Mesendoderm (in vitro differentiated cells): Measurements from ENCODE around the gene HOXB1.

Experiments
- DNase-seq: peaks from one replicate; pipeline ENCODE4 v3.0.0; 2013
- H2AK5ac ChIP-seq: 2 replicates; pipeline ENCODE4 v1.6.1; 2013; ENCODE audit warnings: low read length, inconsistent platforms
- H2BK120ac ChIP-seq: 2 replicates; pipeline ENCODE4 v1.6.1; 2013; ENCODE audit warnings: low read depth, mild to moderate bottlenecking, low read length, moderate library complexity, mixed read lengths
- H2BK15ac ChIP-seq: replicated peaks from 2 replicates; pipeline ENCODE4 v1.6.1; 2013; ENCODE audit warnings: low read depth, mild to moderate bottlenecking, moderate library complexity
- H2BK5ac ChIP-seq: 2 replicates; pipeline ENCODE4 v1.6.1; 2013; ENCODE audit warnings: low read length, inconsistent platforms
- H3K18ac ChIP-seq: 2 replicates; pipeline ENCODE4 v1.6.1; 2013; ENCODE audit warnings: mild to moderate bottlenecking, low read length, mixed read lengths
- H3K23ac ChIP-seq: one replicate; pipeline ENCODE4 v1.6.1; 2013; ENCODE audit warnings: low read length
- H3K27ac ChIP-seq: 2 replicates; pipeline ENCODE4 v1.5.1; 2013; ENCODE audit warnings: low read depth, mild to moderate bottlenecking, inconsistent platforms, low read length, moderate library complexity
- H3K27me3 ChIP-seq: 2 replicates; pipeline ENCODE4 v1.6.1; 2013; ENCODE audit warnings: low read length, control low read depth, mild to moderate bottlenecking, inconsistent platforms; ENCODE audit not compliant: insufficient read depth, poor library complexity
- H3K36me3 ChIP-seq: 2 replicates; pipeline ENCODE4 v1.6.1; 2013; ENCODE audit warnings: low read length, inconsistent platforms; ENCODE audit not compliant: control insufficient read depth, insufficient read depth
- H3K4ac ChIP-seq: one replicate; pipeline ENCODE4 v1.6.1; 2013; ENCODE audit warnings: low read depth, mild to moderate bottlenecking, low read length, moderate library complexity
- H3K4me1 ChIP-seq: 2 replicates; pipeline ENCODE4 v1.6.1; 2013; ENCODE audit warnings: low read depth, low read length, inconsistent platforms; ENCODE audit not compliant: control insufficient read depth
- H3K4me2 ChIP-seq: 2 replicates; pipeline ENCODE4 v1.6.1; 2013; ENCODE audit warnings: low read length
- H3K4me3 ChIP-seq: 2 replicates; pipeline ENCODE4 v1.5.1; 2013; ENCODE audit warnings: mild to moderate bottlenecking, low read length
- H3K56ac ChIP-seq: one replicate; pipeline ENCODE4 v1.6.1; 2013; ENCODE audit warnings: low read length
- H3K79me1 ChIP-seq: 2 replicates; pipeline ENCODE4 v1.6.1; 2013; ENCODE audit warnings: low read length, inconsistent platforms
- H3K79me2 ChIP-seq: 2 replicates; pipeline ENCODE4 v1.6.1; 2013; ENCODE audit warnings: mild to moderate bottlenecking, low read length; ENCODE audit not compliant: control insufficient read depth, insufficient read depth
- H3K9ac ChIP-seq: 2 replicates; pipeline ENCODE4 v1.6.1; 2013; ENCODE audit warnings: low read length, inconsistent platforms
- H4K5ac ChIP-seq: one replicate; pipeline ENCODE4 v1.6.1; 2013; ENCODE audit warnings: low read length
- H4K8ac ChIP-seq: one replicate; pipeline ENCODE4 v1.6.1; 2013; ENCODE audit warnings: low read depth, mild to moderate bottlenecking, control low read depth, low read length, moderate library complexity
- WGBS: extraction: QIAGEN DNeasy Blood & Tissue Kit; methylation state at CpG from one replicate; pipeline ENCODE4 v1.1.7; 2013; ENCODE audit warnings: low lambda C conversion rate, missing lambda C conversion rate; ENCODE audit not compliant: insufficient coverage; ENCODE audit errors: extremely low coverage; 5-methylcytosine and 5-hydroxymethylcytosine counted together

HOXB1 gene

DNA sequence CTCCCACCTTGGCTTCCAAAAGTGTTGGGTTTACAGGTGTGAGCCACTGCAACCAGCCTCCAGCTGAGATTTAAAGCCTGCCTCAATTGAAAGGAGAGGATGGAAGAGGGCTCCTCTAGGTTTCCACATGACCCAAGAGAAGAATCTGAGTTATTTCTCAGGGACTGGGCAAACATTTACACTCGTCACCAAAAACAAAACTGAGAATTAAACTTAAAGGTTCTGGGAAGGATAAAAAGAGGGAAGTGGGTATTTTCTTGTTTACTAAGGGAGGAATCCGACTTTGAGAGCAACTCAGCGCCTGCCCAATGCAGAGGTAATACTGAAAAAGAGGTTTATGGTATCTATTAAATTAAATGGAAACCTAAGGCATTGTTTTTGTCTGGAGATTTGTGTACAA is 13.3 kb downstream of the HOXB1 start:
- Histone ChIP-seq H3K9ac (no peak overlapping the region), H3K4ac (no peak overlapping the region), H2AK5ac (no peak overlapping the region), H3K4me3 (no peak overlapping the region), H3K4me1 (no peaks in the 10 kb centered on the region), H3K79me2 (no peaks in the 10 kb centered on the region), H2BK120ac (no peak overlapping the region), H2BK15ac (no peak overlapping the region), H3K18ac (no peak overlapping the region), H3K27me3 (peaks cover 2% of the 10 kb centered on the region), H3K23ac (no peak overlapping the region), H3K36me3 (no peaks in the 10 kb centered on the region), H4K8ac (no peak overlapping the region), H3K79me1 (no peaks in the 10 kb centered on the region), H4K5ac (no peak overlapping the region), H3K4me2 (no peak overlapping the region), H3K27ac (no peak overlapping the region), H3K56ac (no peak overlapping the region), H2BK5ac (no peak overlapping the region)
- DNase-seq: no peak
- no CpG with 5 or more reads among the region's 3 CpGs for WGBS

DNA sequence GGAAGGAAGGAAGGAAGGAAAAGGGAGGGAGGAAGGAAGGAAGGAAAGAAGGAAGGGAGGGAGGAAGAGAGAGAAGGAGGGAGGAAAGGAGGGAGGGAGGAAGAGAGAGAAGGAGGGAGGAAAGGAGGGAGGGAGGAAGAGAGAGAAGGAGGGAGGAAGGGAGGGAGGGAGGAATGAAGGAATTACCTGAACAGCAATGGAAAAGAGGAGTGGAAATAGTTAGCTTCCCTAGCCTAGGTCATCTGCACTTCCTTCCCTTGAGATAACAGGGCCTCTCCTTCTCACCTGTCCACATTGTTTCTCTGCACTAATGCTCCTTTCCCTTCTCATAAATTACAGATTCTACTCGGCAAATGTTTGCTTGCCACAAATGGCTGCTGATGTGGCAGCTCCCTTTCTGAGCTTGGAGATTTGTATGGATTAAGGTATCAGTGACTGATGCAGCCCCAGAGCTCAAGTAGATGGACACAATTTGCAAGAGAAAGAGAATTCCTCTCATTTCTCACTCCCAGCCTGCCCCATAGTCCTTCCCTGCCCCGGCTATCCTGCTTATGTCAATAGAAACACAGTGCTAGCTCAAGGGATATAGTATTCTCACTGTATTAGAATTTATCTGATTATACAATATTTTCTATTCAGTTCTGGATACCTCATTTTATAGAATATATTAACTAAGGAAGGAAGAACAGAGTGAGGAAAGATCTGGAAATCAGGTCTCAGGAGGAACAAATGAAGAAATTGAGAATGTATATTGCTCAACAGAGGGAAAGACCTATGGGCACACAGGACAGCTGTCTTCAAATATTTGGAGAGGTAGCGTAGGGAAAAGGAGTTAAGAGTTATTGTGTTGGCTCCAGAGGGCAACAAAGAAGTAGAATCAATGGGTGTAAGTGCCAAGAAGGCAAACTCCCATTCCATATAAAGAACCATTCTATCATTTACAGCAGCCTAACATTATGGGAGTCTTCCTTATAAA is 14.6 kb downstream of the HOXB1 start:
- H3K18ac ChIP-seq: no peak overlapping the region
- no peak overlapping the region for H3K23ac ChIP-seq
- H2BK120ac ChIP-seq: no peak overlapping the region
- no peaks in the 10 kb centered on the region for H3K36me3 ChIP-seq
- H3K4me3 ChIP-seq: no peak overlapping the region
- H3K27ac ChIP-seq: no peak overlapping the region
- H3K4ac ChIP-seq: no peak overlapping the region
- H3K4me2 ChIP-seq: no peak overlapping the region
- H4K5ac ChIP-seq: no peak overlapping the region
- peak; percentile 27 for DNase-seq
- H3K9ac ChIP-seq: no peak overlapping the region
- no peaks in the 10 kb centered on the region for H3K79me2 ChIP-seq
- no CpG with 5 or more reads among the region's 3 CpGs for WGBS
- no peak overlapping the region for H2BK15ac ChIP-seq
- H2AK5ac ChIP-seq: no peak overlapping the region
- H3K56ac ChIP-seq: no peak overlapping the region
- no peaks in the 10 kb centered on the region for H3K79me1 ChIP-seq
- H4K8ac ChIP-seq: no peak overlapping the region
- H3K27me3 ChIP-seq: peaks cover 2% of the 10 kb centered on the region
- no peak overlapping the region for H2BK5ac ChIP-seq
- no peaks in the 10 kb centered on the region for H3K4me1 ChIP-seq

DNA sequence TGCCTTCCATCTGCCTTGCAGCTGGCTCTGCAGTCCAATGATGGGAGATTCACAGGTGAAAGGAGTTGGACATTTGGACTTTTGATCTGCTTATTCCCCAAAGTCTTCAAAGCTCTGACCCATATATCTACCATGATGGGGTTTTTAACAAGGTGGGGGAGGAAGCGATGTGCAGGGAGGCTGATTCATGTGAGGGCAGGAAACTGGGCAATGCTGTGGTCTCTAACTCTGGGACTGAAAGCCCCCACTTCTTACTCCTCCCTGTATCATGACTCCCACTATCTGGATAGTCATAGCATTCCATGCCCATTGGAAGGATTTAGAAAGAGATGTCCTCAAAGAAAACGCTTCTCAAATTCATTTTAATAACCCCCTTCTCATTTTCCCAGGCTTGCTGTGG is 16.3 kb downstream of the HOXB1 start:
- no peak overlapping the region for H3K4me3 ChIP-seq
- no CpG with 5 or more reads among the region's 2 CpGs for WGBS
- H3K4me1 ChIP-seq: no peaks in the 10 kb centered on the region
- H3K18ac ChIP-seq: no peak overlapping the region
- H3K56ac ChIP-seq: no peak overlapping the region
- H2BK15ac ChIP-seq: no peak overlapping the region
- H4K8ac ChIP-seq: no peak overlapping the region
- no peaks in the 10 kb centered on the region for H3K36me3 ChIP-seq
- H3K79me1 ChIP-seq: no peaks in the 10 kb centered on the region
- H2BK120ac ChIP-seq: no peak overlapping the region
- no peak for DNase-seq
- H3K79me2 ChIP-seq: no peaks in the 10 kb centered on the region
- no peaks in the 10 kb centered on the region for H3K27me3 ChIP-seq
- H3K23ac ChIP-seq: no peak overlapping the region
- no peak overlapping the region for H2BK5ac ChIP-seq
- no peak overlapping the region for H4K5ac ChIP-seq
- H3K4ac ChIP-seq: no peak overlapping the region
- no peak overlapping the region for H3K27ac ChIP-seq
- no peak overlapping the region for H3K9ac ChIP-seq
- H3K4me2 ChIP-seq: no peak overlapping the region
- H2AK5ac ChIP-seq: no peak overlapping the region

DNA sequence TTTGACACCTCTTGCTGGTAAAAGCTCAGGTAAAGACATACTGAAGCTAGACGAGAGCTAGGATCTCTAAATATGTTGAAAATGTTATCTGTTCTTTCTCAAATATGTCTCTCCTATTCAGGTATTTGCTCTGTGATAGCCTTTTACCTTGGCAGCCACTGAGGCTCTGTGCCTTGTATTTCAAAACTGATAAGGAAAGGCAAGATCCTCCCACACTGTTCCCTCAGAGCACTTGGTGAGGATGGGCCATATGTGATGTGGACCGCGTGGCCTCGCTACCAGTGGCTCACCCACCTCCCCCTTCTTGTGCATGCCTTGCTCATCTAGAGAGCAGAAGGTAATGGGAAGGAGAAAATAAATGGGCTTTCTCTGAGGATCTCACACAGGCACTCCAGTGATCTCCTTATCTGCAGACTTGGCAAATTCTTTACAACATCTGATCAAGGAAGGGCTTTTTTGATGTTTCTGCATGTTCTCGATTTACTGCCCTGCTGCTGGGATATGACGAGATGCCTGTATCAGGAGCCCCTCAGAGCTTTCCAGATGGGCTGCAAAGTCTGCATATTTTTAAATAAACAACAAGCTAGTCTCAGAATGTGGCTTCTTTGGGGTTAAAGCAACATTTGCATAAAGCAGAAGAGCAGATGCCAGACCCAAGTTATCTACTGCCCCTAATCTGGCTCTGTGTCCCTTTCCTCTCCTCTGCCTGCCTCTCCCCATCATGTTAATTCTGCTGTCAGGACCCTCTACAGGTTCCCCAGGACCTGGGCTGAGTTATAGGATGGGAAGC is 16.9 kb downstream of the HOXB1 start:
- Histone ChIP-seq H3K56ac (no peak overlapping the region), H2AK5ac (no peak overlapping the region), H3K36me3 (no peaks in the 10 kb centered on the region), H3K23ac (no peak overlapping the region), H3K79me1 (no peaks in the 10 kb centered on the region), H3K79me2 (no peaks in the 10 kb centered on the region), H2BK5ac (no peak overlapping the region), H3K4ac (no peak overlapping the region), H3K4me3 (no peak overlapping the region), H3K4me2 (no peak overlapping the region), H2BK120ac (no peak overlapping the region), H3K27me3 (no peaks in the 10 kb centered on the region), H3K9ac (no peak overlapping the region), H4K8ac (no peak overlapping the region), H3K4me1 (no peaks in the 10 kb centered on the region), H2BK15ac (no peak overlapping the region), H3K27ac (no peak overlapping the region), H4K5ac (no peak overlapping the region), H3K18ac (no peak overlapping the region)
- peak; percentile 83 for DNase-seq
- WGBS: no CpG with 5 or more reads among the region's 6 CpGs

- Histone ChIP-seq H3K18ac (no peak overlapping the region), H3K23ac (no peak overlapping the region), H3K79me1 (no peaks in the 10 kb centered on the region), H2BK15ac (no peak overlapping the region), H4K8ac (no peak overlapping the region), H3K27ac (no peak overlapping the region), H3K36me3 (no peaks in the 10 kb centered on the region), H3K4me2 (no peak overlapping the region), H3K4ac (no peak overlapping the region), H3K4me3 (no peak overlapping the region), H2BK120ac (no peak overlapping the region), H3K56ac (no peak overlapping the region), H3K79me2 (no peaks in the 10 kb centered on the region), H4K5ac (no peak overlapping the region), H2AK5ac (no peak overlapping the region), H3K27me3 (no peaks in the 10 kb centered on the region), H2BK5ac (no peak overlapping the region), H3K4me1 (no peaks in the 10 kb centered on the region), H3K9ac (no peak overlapping the region)
- no CpG with 5 or more reads among the region's 7 CpGs for WGBS
- no peak for DNase-seq
These were observed 17.7 kb downstream of the HOXB1 start for GRCh38 chr17:48513097-48513496.
